Esophagus muscularis mucosa (tissue), 4 donors: ENCODE results near the gene KPNA1. TPM values are rescaled to one million over a fixed set of nuclear protein-coding genes. Genes with fewer than 3 reads are reported as not detected.
A peak's percentile ranks its signal among the peaks of the same experiment; 100 is the strongest.

Source experiments
- DNase-seq: peaks from one replicate; pipeline ENCODE4 v3.0.0-alpha.2; 2017; ENCODE audit errors: extremely low spot score
- H3K27ac ChIP-seq, 4 donors: fragments of 200-600 bp; sonication (generic); replicated peaks in 1 of 4; 1 replicate in 3 of 4; 2 replicates in 1 of 4; pipeline ENCODE4 v1.5.1; 2016 to 2019; ENCODE audit warnings: mild to moderate bottlenecking in 1 of 4
- H3K27me3 ChIP-seq, 4 donors: fragments of 200-600 bp; sonication (generic); one replicate each; pipeline versions ENCODE4 v1.5.1 to v1.6.0; 2016 to 2019
- H3K36me3 ChIP-seq, 4 donors: fragments of 200-600 bp; sonication (generic); one replicate each; pipeline ENCODE4 v1.5.1; 2016 to 2019
- H3K4me1 ChIP-seq, 4 donors: fragments of 200-600 bp; sonication (generic); one replicate each; pipeline ENCODE4 v1.5.1; 2016 to 2019
- H3K4me3 ChIP-seq, 4 donors: fragments of 200-600 bp; sonication (generic); 1 replicate in 2 of 4; 2 replicates in 2 of 4; pipeline ENCODE4 v1.5.1; 2016 to 2019; ENCODE audit warnings: mild to moderate bottlenecking in 4 of 4, moderate library complexity in 1 of 4
- H3K9me3 ChIP-seq, 4 donors: fragments of 200-600 bp; sonication (generic); 1 replicate in 3 of 4; 2 replicates in 1 of 4; pipeline ENCODE4 v1.5.1; 2016 to 2019
- EP300 ChIP-seq: sonication (generic); formaldehyde crosslinking; IDR thresholded peaks from one replicate; pipeline ENCODE4 v1.6.1; 2017; ENCODE audit warnings: antibody characterized with exemption
- POLR2A ChIP-seq: fragments of 450-650 bp; IDR thresholded peaks from one replicate; pipeline ENCODE4 v1.6.1; 2017; ENCODE audit warnings: antibody characterized with exemption, moderate library complexity, mild to moderate bottlenecking, low read depth
- POLR2AphosphoS5 ChIP-seq, 2 donors: sonication (generic); formaldehyde crosslinking; IDR thresholded peaks; one replicate each; pipeline ENCODE4 v1.6.1; 2017; ENCODE audit warnings: antibody characterized with exemption in 2 of 2
- WGBS: methylation state at CpG from one replicate; pipeline ENCODE4 v1.1.5; 2018; 5-methylcytosine and 5-hydroxymethylcytosine counted together
- intact Hi-C: fragments of 100-400 bp; cut with DNase I; formaldehyde crosslinking; loops from one replicate; pipeline ENCODE4 v1.15.1; 2023
- total RNA-seq, 4 donors: library from RNA; depleted of rRNA; stranded (reverse); fragments of >200 nt; gene quantifications; one replicate each; pipeline versions ENCODE4 v1.1.0 to v1.2.1, GENCODE V29; 2016
- TF ChIP-seq, protein P1 (sequence below), 3 experiments: fragments of 200-600 bp in 2 of 3; fragments of 450-650 bp in 1 of 3; sonication (generic) in 2 of 3; IDR thresholded peaks; one replicate each; pipeline ENCODE4 v1.5.1; 2017 to 2019; ENCODE audit warnings: antibody characterized with exemption in 3 of 3, mild to moderate bottlenecking in 2 of 3, moderate library complexity in 1 of 3

The KPNA1 gene
- total RNA-seq, 4 donors from 2014 or later = 28.2 to 47.4 (median 45.3) TPM

DNA sequence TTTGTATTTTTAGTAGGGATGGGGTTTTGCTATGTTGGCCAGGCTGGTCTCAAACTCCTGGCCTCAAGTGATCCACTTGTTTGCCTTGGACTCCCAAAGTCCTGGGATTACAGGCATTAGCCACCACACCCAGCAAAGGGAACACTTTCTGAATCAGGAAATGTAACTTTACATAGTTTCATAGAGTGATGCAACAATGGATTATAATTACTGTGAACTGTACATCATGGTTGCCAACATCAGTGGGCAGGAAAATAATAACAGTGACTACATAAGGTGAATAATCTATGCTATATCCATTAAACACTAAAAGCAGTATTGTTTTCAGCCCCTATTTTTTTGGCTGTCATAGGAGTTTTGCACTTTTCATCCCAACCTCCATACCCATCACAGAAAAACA, 5.0 kb upstream of the KPNA1 start:
- intact Hi-C loops = no loop called here
- TF ChIP-seq, protein P1, sequence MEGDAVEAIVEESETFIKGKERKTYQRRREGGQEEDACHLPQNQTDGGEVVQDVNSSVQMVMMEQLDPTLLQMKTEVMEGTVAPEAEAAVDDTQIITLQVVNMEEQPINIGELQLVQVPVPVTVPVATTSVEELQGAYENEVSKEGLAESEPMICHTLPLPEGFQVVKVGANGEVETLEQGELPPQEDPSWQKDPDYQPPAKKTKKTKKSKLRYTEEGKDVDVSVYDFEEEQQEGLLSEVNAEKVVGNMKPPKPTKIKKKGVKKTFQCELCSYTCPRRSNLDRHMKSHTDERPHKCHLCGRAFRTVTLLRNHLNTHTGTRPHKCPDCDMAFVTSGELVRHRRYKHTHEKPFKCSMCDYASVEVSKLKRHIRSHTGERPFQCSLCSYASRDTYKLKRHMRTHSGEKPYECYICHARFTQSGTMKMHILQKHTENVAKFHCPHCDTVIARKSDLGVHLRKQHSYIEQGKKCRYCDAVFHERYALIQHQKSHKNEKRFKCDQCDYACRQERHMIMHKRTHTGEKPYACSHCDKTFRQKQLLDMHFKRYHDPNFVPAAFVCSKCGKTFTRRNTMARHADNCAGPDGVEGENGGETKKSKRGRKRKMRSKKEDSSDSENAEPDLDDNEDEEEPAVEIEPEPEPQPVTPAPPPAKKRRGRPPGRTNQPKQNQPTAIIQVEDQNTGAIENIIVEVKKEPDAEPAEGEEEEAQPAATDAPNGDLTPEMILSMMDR (IDR thresholded peaks at IDR 0.05) = no peak

DNA sequence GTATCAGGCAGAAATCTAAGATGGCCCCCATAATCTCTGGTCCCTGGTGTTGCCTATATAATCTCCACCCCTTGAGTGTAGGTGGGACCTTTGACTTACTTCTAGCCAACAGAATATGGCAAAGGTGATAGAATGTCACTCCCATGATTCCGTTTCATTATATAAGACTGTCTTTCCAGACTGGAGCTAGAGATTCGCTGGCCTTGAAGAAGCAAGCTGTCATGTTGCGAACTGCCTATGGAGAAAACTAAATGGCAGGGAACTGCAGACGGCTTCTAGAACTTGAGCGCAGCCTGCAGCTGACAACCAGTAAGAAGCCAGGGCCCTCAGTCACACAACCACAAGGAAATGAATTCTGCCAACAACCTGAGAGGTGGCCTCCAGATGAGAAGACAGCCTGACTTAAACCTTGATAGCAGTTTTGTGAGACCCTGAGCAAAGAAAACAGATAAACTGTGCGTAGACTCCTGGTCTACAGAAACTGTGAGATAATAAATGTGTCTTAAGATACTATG, 2.2 kb upstream of the KPNA1 start:
- no peak for DNase-seq
- peaks cover 16 to 24% (median 20%) of the 10 kb centered on the region in 4 donors for H3K4me1 ChIP-seq
- no peaks in the 10 kb centered on the region for H3K27me3 ChIP-seq
- H3K36me3 ChIP-seq = no peaks in the 10 kb centered on the region
- no peak overlapping the region for H3K27ac ChIP-seq
- 85% methylated on average over 6 of the region's 6 CpGs for WGBS
- H3K4me3 ChIP-seq = no peak overlapping the region
- no peak for TF ChIP-seq POLR2A
- TF ChIP-seq, protein P1 (IDR thresholded peaks at IDR 0.05) = no peak
- TF ChIP-seq POLR2AphosphoS5 (IDR thresholded peaks at IDR 0.05) = no peak
- no peak for TF ChIP-seq EP300
- intact Hi-C loops = no loop called here
- H3K9me3 ChIP-seq = no peaks in the 10 kb centered on the region

More for the DNA sequence above, 5.0 kb upstream of the KPNA1 start:
- Histone ChIP-seq H3K9me3 (no peaks in the 10 kb centered on the region), H3K4me1 (peaks cover 0 to 5% (median 2%) of the 10 kb centered on the region in 4 donors), H3K4me3 (no peak overlapping the region), H3K27ac (no peak overlapping the region), H3K36me3 (no peaks in the 10 kb centered on the region), H3K27me3 (no peaks in the 10 kb centered on the region)
- no peak for DNase-seq

DNA sequence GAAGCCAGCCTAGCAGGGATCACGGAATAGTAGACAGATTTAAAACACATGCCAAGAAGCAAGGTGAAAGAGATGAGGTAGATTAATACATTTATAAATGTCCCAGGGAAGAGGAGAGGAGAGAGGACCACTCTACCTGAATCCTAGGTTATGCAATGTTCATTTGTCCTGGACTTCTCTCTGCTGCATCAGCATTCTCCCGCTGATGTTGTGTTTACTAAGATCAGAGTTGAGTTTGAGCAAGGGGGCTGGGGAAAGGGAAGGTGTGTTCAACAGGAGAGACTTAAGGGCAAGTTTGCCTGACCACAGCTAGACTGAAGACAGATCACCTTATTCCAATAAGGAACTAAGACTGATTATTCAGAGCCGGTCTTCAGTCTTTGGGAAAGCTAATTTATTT, 1.1 kb upstream of the KPNA1 start:
- 86% methylated on average over 3 of the region's 3 CpGs for WGBS
- no peaks in the 10 kb centered on the region for H3K9me3 ChIP-seq
- TF ChIP-seq, protein P1 (IDR thresholded peaks at IDR 0.05) = no peak
- TF ChIP-seq POLR2A (no peak), EP300 (no peak), POLR2AphosphoS5 (IDR thresholded peaks at IDR 0.05) (no peak)
- intact Hi-C loops = no loop called here
- H3K27me3 ChIP-seq = no peaks in the 10 kb centered on the region
- no peak overlapping the region for H3K4me3 ChIP-seq
- DNase-seq = no peak
- H3K4me1 ChIP-seq = peaks cover 26 to 34% (median 30%) of the 10 kb centered on the region in 4 donors
- no peak overlapping the region for H3K27ac ChIP-seq
- H3K36me3 ChIP-seq = no peaks in the 10 kb centered on the region

DNA sequence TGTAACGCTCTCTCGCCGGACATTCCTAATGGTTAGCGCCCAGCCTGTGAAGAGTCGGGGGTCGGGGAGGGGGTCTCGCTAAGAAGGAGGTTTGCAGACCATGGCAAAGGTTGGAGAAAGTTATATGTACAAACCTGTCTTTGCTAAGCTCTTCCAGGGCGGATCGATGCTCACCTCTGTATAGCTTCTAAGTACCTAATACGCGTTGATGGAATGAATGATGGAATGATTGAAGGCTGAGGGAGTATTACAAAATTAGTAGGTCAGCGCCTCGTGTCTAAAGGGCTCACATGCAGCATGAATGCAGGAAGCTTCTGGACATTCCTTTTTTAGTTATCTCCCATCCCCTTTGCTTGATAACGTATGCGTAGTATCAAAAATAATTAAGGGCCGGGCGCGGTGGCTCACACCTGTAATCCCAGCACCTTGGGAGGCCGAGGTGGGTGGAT, 305 bp upstream of the KPNA1 start:
- intact Hi-C loops = no loop called here
- WGBS = 46% methylated on average over 15 of the region's 19 CpGs

More for the DNA sequence above, 305 bp upstream of the KPNA1 start:
- peak overlapping the region; percentile 81 to 93 (median 90) for H3K4me3 ChIP-seq
- H3K36me3 ChIP-seq = no peaks in the 10 kb centered on the region
- peaks cover 27 to 40% (median 34%) of the 10 kb centered on the region in 4 donors for H3K4me1 ChIP-seq
- H3K9me3 ChIP-seq = no peaks in the 10 kb centered on the region
- TF ChIP-seq EP300 (no peak), POLR2A (no peak), POLR2AphosphoS5 (IDR thresholded peaks at IDR 0.05) (no peak)
- TF ChIP-seq, protein P1 (IDR thresholded peaks at IDR 0.05) = no peak
- H3K27me3 ChIP-seq = no peaks in the 10 kb centered on the region
- no peak for DNase-seq
- peak overlapping the region; percentile 95 to 98 (median 97) for H3K27ac ChIP-seq
